ENCODE data around the gene ZKSCAN5. TPM values are rescaled to one million over a fixed set of nuclear protein-coding genes. Genes with fewer than 3 reads are reported as not detected.

The ZKSCAN5 gene
- total and polyA plus RNA-seq, 2 experiments from 2014 or later = 4.6 to 13.4 TPM

DNA sequence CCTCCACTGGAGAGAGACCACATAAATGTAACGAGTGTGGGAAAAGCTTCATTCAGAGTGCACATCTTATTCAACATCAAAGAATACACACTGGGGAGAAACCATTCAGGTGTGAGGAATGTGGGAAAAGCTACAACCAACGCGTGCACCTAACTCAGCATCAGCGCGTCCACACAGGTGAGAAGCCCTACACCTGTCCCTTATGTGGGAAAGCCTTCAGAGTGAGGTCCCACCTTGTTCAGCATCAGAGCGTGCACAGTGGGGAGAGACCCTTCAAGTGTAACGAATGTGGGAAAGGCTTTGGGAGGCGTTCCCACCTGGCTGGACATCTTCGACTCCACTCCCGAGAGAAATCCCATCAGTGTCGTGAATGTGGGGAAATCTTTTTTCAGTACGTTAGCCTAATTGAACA is 26.9 kb downstream of the ZKSCAN5 start:
- peaks cover 84% of the 10 kb centered on the region for H3K9me3 Mint-ChIP-seq
- H3K36me3 Mint-ChIP-seq (ENCODE audit: low read depth) = peaks cover 82% of the 10 kb centered on the region
- peaks cover 6% of the 10 kb centered on the region; the same call in 1 of the 2 replicates for H3K9me2 ChIP-seq (ENCODE audit: insufficient read depth)
- H3K4me1 Mint-ChIP-seq = no peaks in the 10 kb centered on the region
- H3K79me2 ChIP-seq (replicated peaks; ENCODE audit: insufficient read depth) = no peaks in the 10 kb centered on the region
- H3K4me3 ChIP-seq = peak overlapping the region; percentile 23; the same call in 1 of the 2 replicates
- no peaks in the 10 kb centered on the region for H3K27me3 ChIP-seq (ENCODE audit: insufficient read depth)
- no peak for ATAC-seq
- no peak overlapping the region for H3K4me2 ChIP-seq
- H3K27ac ChIP-seq (ENCODE audit: low read depth) = no peak overlapping the region
- H3K36me3 ChIP-seq (ENCODE audit: insufficient read depth) = peaks cover 38% of the 10 kb centered on the region
- H3K27ac Mint-ChIP-seq = no peak overlapping the region
- H3K4me1 ChIP-seq (ENCODE audit: insufficient read depth) = no peaks in the 10 kb centered on the region
- peaks cover 27% of the 10 kb centered on the region for H3K27me3 Mint-ChIP-seq (ENCODE audit: insufficient read depth, low read depth, poor library complexity)
- peak; percentile 26 for DNase-seq (ENCODE audit: low spot score)
- TF ChIP-seq EZH2phosphoT487 (IDR thresholded peaks at IDR 0.05; ENCODE audit: unreplicated experiment) (no peak), CREB1 (CRISPR knock-in tag; IDR thresholded peaks at IDR 0.05; ENCODE audit: low read depth) (no peak), POLR2AphosphoS5 (IDR thresholded peaks at IDR 0.05; ENCODE audit: low read depth) (no peak), JUNB (IDR thresholded peaks at IDR 0.05; ENCODE audit: unreplicated experiment) (no peak), EZH2 (IDR thresholded peaks at IDR 0.05; ENCODE audit: low read depth, unreplicated experiment) (no peak), ZNF114 (CRISPR knock-in tag; IDR thresholded peaks at IDR 0.05) (no peak), STAT1 (IDR thresholded peaks at IDR 0.05; ENCODE audit: unreplicated experiment) (no peak), ZNF331 (CRISPR knock-in tag; IDR thresholded peaks at IDR 0.05; ENCODE audit: low read depth) (no peak), NANOG (IDR thresholded peaks at IDR 0.05; ENCODE audit: borderline replicate concordance) (no peak)
- TF ChIP-seq, protein P1, sequence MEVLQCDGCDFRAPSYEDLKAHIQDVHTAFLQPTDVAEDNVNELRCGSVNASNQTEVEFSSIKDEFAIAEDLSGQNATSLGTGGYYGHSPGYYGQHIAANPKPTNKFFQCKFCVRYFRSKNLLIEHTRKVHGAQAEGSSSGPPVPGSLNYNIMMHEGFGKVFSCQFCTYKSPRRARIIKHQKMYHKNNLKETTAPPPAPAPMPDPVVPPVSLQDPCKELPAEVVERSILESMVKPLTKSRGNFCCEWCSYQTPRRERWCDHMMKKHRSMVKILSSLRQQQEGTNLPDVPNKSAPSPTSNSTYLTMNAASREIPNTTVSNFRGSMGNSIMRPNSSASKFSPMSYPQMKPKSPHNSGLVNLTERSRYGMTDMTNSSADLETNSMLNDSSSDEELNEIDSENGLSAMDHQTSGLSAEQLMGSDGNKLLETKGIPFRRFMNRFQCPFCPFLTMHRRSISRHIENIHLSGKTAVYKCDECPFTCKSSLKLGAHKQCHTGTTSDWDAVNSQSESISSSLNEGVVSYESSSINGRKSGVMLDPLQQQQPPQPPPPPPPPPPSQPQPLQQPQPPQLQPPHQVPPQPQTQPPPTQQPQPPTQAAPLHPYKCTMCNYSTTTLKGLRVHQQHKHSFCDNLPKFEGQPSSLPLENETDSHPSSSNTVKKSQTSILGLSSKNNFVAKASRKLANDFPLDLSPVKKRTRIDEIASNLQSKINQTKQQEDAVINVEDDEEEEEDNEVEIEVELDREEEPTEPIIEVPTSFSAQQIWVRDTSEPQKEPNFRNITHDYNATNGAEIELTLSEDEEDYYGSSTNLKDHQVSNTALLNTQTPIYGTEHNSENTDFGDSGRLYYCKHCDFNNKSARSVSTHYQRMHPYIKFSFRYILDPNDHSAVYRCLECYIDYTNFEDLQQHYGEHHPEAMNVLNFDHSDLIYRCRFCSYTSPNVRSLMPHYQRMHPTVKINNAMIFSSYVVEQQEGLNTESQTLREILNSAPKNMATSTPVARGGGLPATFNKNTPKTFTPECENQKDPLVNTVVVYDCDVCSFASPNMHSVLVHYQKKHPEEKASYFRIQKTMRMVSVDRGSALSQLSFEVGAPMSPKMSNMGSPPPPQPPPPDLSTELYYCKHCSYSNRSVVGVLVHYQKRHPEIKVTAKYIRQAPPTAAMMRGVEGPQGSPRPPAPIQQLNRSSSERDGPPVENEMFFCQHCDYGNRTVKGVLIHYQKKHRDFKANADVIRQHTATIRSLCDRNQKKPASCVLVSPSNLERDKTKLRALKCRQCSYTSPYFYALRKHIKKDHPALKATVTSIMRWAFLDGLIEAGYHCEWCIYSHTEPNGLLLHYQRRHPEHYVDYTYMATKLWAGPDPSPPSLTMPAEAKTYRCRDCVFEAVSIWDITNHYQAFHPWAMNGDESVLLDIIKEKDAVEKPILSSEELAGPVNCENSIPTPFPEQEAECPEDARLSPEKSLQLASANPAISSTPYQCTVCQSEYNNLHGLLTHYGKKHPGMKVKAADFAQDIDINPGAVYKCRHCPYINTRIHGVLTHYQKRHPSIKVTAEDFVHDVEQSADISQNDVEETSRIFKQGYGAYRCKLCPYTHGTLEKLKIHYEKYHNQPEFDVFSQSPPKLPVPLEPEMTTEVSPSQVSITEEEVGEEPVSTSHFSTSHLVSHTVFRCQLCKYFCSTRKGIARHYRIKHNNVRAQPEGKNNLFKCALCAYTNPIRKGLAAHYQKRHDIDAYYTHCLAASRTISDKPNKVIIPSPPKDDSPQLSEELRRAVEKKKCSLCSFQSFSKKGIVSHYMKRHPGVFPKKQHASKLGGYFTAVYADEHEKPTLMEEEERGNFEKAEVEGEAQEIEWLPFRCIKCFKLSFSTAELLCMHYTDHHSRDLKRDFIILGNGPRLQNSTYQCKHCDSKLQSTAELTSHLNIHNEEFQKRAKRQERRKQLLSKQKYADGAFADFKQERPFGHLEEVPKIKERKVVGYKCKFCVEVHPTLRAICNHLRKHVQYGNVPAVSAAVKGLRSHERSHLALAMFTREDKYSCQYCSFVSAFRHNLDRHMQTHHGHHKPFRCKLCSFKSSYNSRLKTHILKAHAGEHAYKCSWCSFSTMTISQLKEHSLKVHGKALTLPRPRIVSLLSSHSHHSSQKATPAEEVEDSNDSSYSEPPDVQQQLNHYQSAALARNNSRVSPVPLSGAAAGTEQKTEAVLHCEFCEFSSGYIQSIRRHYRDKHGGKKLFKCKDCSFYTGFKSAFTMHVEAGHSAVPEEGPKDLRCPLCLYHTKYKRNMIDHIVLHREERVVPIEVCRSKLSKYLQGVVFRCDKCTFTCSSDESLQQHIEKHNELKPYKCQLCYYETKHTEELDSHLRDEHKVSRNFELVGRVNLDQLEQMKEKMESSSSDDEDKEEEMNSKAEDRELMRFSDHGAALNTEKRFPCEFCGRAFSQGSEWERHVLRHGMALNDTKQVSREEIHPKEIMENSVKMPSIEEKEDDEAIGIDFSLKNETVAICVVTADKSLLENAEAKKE (CRISPR knock-in tag; IDR thresholded peaks at IDR 0.05) = no peak
- TF ChIP-seq, protein P2, sequence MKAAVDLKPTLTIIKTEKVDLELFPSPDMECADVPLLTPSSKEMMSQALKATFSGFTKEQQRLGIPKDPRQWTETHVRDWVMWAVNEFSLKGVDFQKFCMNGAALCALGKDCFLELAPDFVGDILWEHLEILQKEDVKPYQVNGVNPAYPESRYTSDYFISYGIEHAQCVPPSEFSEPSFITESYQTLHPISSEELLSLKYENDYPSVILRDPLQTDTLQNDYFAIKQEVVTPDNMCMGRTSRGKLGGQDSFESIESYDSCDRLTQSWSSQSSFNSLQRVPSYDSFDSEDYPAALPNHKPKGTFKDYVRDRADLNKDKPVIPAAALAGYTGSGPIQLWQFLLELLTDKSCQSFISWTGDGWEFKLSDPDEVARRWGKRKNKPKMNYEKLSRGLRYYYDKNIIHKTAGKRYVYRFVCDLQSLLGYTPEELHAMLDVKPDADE (IDR thresholded peaks at IDR 0.05) = no peak
- TF ChIP-seq, protein P3, sequence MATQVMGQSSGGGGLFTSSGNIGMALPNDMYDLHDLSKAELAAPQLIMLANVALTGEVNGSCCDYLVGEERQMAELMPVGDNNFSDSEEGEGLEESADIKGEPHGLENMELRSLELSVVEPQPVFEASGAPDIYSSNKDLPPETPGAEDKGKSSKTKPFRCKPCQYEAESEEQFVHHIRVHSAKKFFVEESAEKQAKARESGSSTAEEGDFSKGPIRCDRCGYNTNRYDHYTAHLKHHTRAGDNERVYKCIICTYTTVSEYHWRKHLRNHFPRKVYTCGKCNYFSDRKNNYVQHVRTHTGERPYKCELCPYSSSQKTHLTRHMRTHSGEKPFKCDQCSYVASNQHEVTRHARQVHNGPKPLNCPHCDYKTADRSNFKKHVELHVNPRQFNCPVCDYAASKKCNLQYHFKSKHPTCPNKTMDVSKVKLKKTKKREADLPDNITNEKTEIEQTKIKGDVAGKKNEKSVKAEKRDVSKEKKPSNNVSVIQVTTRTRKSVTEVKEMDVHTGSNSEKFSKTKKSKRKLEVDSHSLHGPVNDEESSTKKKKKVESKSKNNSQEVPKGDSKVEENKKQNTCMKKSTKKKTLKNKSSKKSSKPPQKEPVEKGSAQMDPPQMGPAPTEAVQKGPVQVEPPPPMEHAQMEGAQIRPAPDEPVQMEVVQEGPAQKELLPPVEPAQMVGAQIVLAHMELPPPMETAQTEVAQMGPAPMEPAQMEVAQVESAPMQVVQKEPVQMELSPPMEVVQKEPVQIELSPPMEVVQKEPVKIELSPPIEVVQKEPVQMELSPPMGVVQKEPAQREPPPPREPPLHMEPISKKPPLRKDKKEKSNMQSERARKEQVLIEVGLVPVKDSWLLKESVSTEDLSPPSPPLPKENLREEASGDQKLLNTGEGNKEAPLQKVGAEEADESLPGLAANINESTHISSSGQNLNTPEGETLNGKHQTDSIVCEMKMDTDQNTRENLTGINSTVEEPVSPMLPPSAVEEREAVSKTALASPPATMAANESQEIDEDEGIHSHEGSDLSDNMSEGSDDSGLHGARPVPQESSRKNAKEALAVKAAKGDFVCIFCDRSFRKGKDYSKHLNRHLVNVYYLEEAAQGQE (IDR thresholded peaks at IDR 0.05; ENCODE audit: unreplicated experiment) = no peak
- TF ChIP-seq, protein P4, sequence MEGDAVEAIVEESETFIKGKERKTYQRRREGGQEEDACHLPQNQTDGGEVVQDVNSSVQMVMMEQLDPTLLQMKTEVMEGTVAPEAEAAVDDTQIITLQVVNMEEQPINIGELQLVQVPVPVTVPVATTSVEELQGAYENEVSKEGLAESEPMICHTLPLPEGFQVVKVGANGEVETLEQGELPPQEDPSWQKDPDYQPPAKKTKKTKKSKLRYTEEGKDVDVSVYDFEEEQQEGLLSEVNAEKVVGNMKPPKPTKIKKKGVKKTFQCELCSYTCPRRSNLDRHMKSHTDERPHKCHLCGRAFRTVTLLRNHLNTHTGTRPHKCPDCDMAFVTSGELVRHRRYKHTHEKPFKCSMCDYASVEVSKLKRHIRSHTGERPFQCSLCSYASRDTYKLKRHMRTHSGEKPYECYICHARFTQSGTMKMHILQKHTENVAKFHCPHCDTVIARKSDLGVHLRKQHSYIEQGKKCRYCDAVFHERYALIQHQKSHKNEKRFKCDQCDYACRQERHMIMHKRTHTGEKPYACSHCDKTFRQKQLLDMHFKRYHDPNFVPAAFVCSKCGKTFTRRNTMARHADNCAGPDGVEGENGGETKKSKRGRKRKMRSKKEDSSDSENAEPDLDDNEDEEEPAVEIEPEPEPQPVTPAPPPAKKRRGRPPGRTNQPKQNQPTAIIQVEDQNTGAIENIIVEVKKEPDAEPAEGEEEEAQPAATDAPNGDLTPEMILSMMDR (conservative IDR thresholded peaks at IDR 0.05; ENCODE audit: low read depth in 2 of 2) = no peak
- no peaks in the 10 kb centered on the region for H4K20me1 ChIP-seq (replicated peaks; ENCODE audit: insufficient read depth)
- H3K4me3 Mint-ChIP-seq = no peak overlapping the region
- 0 out of 2 replicates have a peak, but pooled peaks cover 11% of the 10 kb centered on the region for H3F3A ChIP-seq (replicated peaks; ENCODE audit: low read depth)
- H2AFZ ChIP-seq = no peak overlapping the region
